ENCODE results near the gene GNAO1.

DNA sequence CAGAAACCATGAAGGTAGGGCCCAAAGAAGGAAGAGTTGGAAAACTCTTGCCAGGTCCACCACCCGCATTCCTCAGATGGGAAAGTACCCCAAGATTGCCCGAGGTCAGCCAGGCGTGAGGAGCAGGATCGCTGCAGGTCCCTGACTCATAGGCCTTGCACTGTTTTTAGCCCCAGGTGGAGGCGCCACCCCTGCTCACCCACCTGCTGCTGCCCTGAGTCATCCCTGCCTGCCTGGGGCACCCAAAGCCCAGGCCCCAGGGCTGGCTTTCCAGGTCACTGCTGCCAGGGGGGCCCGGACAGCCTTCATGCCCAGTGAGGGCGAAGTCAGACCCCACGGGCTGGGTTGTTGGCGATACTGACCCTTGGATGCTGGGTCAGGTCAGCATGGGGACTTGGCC, 133.1 kb downstream of the GNAO1 start:
- TF ChIP-seq POLR2AphosphoS5 (IDR thresholded peaks at IDR 0.05): no peak
- no peak for TF ChIP-seq POLR2A (IDR thresholded peaks at IDR 0.05)
- TF ChIP-seq, protein P1, sequence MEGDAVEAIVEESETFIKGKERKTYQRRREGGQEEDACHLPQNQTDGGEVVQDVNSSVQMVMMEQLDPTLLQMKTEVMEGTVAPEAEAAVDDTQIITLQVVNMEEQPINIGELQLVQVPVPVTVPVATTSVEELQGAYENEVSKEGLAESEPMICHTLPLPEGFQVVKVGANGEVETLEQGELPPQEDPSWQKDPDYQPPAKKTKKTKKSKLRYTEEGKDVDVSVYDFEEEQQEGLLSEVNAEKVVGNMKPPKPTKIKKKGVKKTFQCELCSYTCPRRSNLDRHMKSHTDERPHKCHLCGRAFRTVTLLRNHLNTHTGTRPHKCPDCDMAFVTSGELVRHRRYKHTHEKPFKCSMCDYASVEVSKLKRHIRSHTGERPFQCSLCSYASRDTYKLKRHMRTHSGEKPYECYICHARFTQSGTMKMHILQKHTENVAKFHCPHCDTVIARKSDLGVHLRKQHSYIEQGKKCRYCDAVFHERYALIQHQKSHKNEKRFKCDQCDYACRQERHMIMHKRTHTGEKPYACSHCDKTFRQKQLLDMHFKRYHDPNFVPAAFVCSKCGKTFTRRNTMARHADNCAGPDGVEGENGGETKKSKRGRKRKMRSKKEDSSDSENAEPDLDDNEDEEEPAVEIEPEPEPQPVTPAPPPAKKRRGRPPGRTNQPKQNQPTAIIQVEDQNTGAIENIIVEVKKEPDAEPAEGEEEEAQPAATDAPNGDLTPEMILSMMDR (IDR thresholded peaks at IDR 0.05): no peak
- no peak for TF ChIP-seq EP300 (IDR thresholded peaks at IDR 0.05)
